Loucy (cell line): ENCODE results near the gene SGMS1.

Experiments used
- EZH2phosphoT487 ChIP-seq: fragments of 200-600 bp; IDR thresholded peaks from 2 replicates; pipeline ENCODE4 v1.6.1; 2018; ENCODE audit warnings: antibody characterized with exemption, mild to moderate bottlenecking, moderate library complexity, borderline replicate concordance
- TF ChIP-seq, protein P1 (sequence below): fragments of 200-600 bp; sonication (generic); conservative IDR thresholded peaks from 2 replicates; pipeline ENCODE4 v1.5.1; 2014; ENCODE audit warnings: mild to moderate bottlenecking, antibody characterized with exemption, low read length

DNA sequence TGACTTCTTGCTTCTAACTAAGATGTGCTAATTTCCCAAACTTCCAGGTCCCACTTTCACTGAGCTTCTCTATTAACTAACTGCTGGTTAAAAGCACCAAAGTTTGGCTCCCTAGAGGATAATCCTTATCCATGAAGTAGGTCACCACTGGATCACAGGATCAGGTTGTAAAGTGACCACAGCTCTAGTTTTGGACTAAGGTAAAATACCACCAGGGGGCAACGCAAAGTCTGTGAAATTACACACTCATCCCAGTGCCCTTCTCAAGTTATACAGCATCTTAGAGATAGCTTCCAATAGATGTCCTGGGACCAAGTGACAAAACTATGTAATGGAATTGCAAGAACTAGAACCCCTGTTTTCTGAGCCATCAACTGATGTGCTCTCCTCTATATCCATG is 256.0 kb downstream of the SGMS1 start:
- TF ChIP-seq, protein P1, sequence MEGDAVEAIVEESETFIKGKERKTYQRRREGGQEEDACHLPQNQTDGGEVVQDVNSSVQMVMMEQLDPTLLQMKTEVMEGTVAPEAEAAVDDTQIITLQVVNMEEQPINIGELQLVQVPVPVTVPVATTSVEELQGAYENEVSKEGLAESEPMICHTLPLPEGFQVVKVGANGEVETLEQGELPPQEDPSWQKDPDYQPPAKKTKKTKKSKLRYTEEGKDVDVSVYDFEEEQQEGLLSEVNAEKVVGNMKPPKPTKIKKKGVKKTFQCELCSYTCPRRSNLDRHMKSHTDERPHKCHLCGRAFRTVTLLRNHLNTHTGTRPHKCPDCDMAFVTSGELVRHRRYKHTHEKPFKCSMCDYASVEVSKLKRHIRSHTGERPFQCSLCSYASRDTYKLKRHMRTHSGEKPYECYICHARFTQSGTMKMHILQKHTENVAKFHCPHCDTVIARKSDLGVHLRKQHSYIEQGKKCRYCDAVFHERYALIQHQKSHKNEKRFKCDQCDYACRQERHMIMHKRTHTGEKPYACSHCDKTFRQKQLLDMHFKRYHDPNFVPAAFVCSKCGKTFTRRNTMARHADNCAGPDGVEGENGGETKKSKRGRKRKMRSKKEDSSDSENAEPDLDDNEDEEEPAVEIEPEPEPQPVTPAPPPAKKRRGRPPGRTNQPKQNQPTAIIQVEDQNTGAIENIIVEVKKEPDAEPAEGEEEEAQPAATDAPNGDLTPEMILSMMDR: peak; percentile 73
- no peak for TF ChIP-seq EZH2phosphoT487
